Activated CD4-positive, alpha-beta T cell treated with anti-CD3 and anti-CD28 coated beads for 36 hours (primary cell): Measurements from ENCODE around the gene MTFR2. TPM values are rescaled to one million over a fixed set of nuclear protein-coding genes. Genes with fewer than 3 reads are reported as not detected.
A peak's percentile ranks its signal among the peaks of the same experiment; 100 is the strongest.

Experiments
- ATAC-seq: fragments of 200-7000 bp; cut with Tn5 transposase; one replicate; pipeline ENCODE4 v1.10.0; 2021; ENCODE audit warnings: mild to moderate bottlenecking, moderate library complexity
- CTCF ChIA-PET: fragments of 350-600 bp; sonication (Branson Sonifier 250); formaldehyde crosslinking; loops from one replicate; lab custom pipeline; 2021; ENCODE audit warnings: antibody characterized with exemption; lab: Charles Lee
- POLR2A ChIA-PET: fragments of 350-600 bp; sonication (Branson Sonifier 250); formaldehyde crosslinking; loops from one replicate; lab custom pipeline; 2021; ENCODE audit warnings: antibody characterized with exemption, inconsistent platforms; lab: Charles Lee
- DNase-seq: peaks from one replicate; pipeline ENCODE4 v3.0.0-alpha.2; 2020
- H3K27ac Mint-ChIP-seq: one replicate; pipeline ENCODE4 v1.8.0; 2021; ENCODE audit warnings: mixed read lengths
- H3K27me3 Mint-ChIP-seq: one replicate; pipeline ENCODE4 v1.8.0; 2021; ENCODE audit warnings: mixed read lengths
- H3K36me3 Mint-ChIP-seq: one replicate; pipeline ENCODE4 v1.8.0; 2021; ENCODE audit warnings: low read depth, mixed read lengths
- H3K4me1 Mint-ChIP-seq: one replicate; pipeline ENCODE4 v1.8.0; 2021; ENCODE audit warnings: mixed read lengths
- H3K4me3 Mint-ChIP-seq: one replicate; pipeline ENCODE4 v1.8.0; 2021; ENCODE audit warnings: mild to moderate bottlenecking, moderate library complexity, mixed read lengths
- H3K9me3 Mint-ChIP-seq: one replicate; pipeline ENCODE4 v1.8.0; 2021; ENCODE audit warnings: low read depth, mixed read lengths
- intact Hi-C, 2 experiments: fragments of 100-400 bp; cut with DNase I in 1 of 2; cut with micrococcal nuclease in 1 of 2; formaldehyde crosslinking; loops; one replicate each; pipeline versions ENCODE4 v1.14.2 to v1.15.1; 2022 to 2024; cut with DNase I, micrococcal nuclease
- total RNA-seq, 2 experiments: library from RNA; stranded (reverse); gene quantifications; one replicate each; pipeline ENCODE4 v1.2.3, GENCODE V29; 2021

The MTFR2 gene
- total RNA-seq, 2 experiments from 2014 or later, result 26.9 to 28.9 TPM

- ATAC-seq (no peak), DNase-seq (no peak)
- peaks cover 66% of the 10 kb centered on the region for H3K4me1 Mint-ChIP-seq
- H3K4me3 Mint-ChIP-seq, result no peak overlapping the region
- H3K27ac Mint-ChIP-seq, result no peak overlapping the region
- peaks cover 52% of the 10 kb centered on the region for H3K36me3 Mint-ChIP-seq
- ChIA-PET CTCF (interaction anchor here (0.8 to 1.0 kb wide), 2 partner anchors 8 to 10 kb away, joined by 3 read pairs; no protein-coding TSS in a partner anchor), POLR2A (no interaction called here)
- no peaks in the 10 kb centered on the region for H3K9me3 Mint-ChIP-seq
- no peaks in the 10 kb centered on the region for H3K27me3 Mint-ChIP-seq
- intact Hi-C loops, result loop anchor here in 1 of 2 experiments (2.0 kb wide), 1 partner anchor 13 kb away; no protein-coding TSS in a partner anchor
These were observed 30.0 kb upstream of the MTFR2 start for GRCh38 chr6:136280032-136280609.

GRCh38 chr6:136274062-136274461, 24.0 kb upstream of the MTFR2 start:
- H3K36me3 Mint-ChIP-seq, result peaks cover 66% of the 10 kb centered on the region
- POLR2A ChIA-PET, result interaction anchor here (1.1 to 1.2 kb wide), 3 partner anchors 14 to 18 kb away, joined by 3 to 4 read pairs (median 4); partner anchors contain the start of gene BCLAF1

GRCh38 chr6:136265101-136265500, 15.0 kb upstream of the MTFR2 start:
- intact Hi-C loops, result no loop called here
- no peak for ATAC-seq
- DNase-seq, result no peak
- Mint-ChIP-seq H3K36me3 (peaks cover 64% of the 10 kb centered on the region), H3K27me3 (no peaks in the 10 kb centered on the region), H3K4me3 (no peak overlapping the region), H3K27ac (peak overlapping the region; percentile 30), H3K9me3 (no peaks in the 10 kb centered on the region), H3K4me1 (peaks cover 26% of the 10 kb centered on the region)
- ChIA-PET CTCF (interaction anchor here (0.9 kb wide), 1 partner anchor 13 kb away, joined by 3 read pairs; no protein-coding TSS in a partner anchor), POLR2A (interaction anchor here (0.9 kb wide), 1 partner anchor 10 kb away, joined by 4 read pairs; no protein-coding TSS in a partner anchor)

More at GRCh38 chr6:136274062-136274461, 24.0 kb upstream of the MTFR2 start:
- intact Hi-C loops, result no loop called here
- Mint-ChIP-seq H3K4me3 (no peak overlapping the region), H3K27ac (peak overlapping the region; percentile 3), H3K27me3 (no peaks in the 10 kb centered on the region), H3K4me1 (peaks cover 31% of the 10 kb centered on the region), H3K9me3 (no peaks in the 10 kb centered on the region)
- CTCF ChIA-PET, result interaction anchor here (0.5 to 1.4 kb wide), 4 partner anchors 11 to 20 kb away, joined by 3 to 7 read pairs (median 4); no protein-coding TSS in a partner anchor
- no peak for DNase-seq
- ATAC-seq, result no peak

- intact Hi-C loops, result no loop called here
- Mint-ChIP-seq H3K27me3 (no peaks in the 10 kb centered on the region), H3K36me3 (peaks cover 65% of the 10 kb centered on the region), H3K27ac (peak overlapping the region; percentile 2), H3K4me1 (peaks cover 20% of the 10 kb centered on the region), H3K9me3 (no peaks in the 10 kb centered on the region), H3K4me3 (no peak overlapping the region)
- DNase-seq, result no peak
- no peak for ATAC-seq
- ChIA-PET CTCF (interaction anchor here (1.0 to 1.5 kb wide), 3 partner anchors 11 to 55 kb away, joined by 3 to 7 read pairs (median 4); no protein-coding TSS in a partner anchor), POLR2A (no interaction called here)
These were observed 12.8 kb upstream of the MTFR2 start for GRCh38 chr6:136262940-136263339.

- peaks cover 22% of the 10 kb centered on the region for H3K36me3 Mint-ChIP-seq
- CTCF ChIA-PET, result interaction anchor here (1.2 kb wide), 1 partner anchor 22 kb away, joined by 5 read pairs; no protein-coding TSS in a partner anchor
- ATAC-seq, result no peak
- H3K4me3 Mint-ChIP-seq, result no peak overlapping the region
- H3K27me3 Mint-ChIP-seq, result no peaks in the 10 kb centered on the region
- POLR2A ChIA-PET, result interaction anchor here (0.7 to 1.5 kb wide), 2 partner anchors 10 to 34 kb away, joined by 3 to 4 read pairs; partner anchors contain the start of gene BCLAF1
- DNase-seq, result no peak
- no peak overlapping the region for H3K27ac Mint-ChIP-seq
- H3K4me1 Mint-ChIP-seq, result peaks cover 30% of the 10 kb centered on the region
- intact Hi-C loops, result loop anchor here in 1 of 2 experiments (2.0 kb wide), 1 partner anchor 16 kb away; no protein-coding TSS in a partner anchor
- no peaks in the 10 kb centered on the region for H3K9me3 Mint-ChIP-seq
These were observed 4.8 kb upstream of the MTFR2 start for GRCh38 chr6:136254851-136255466.

- H3K27me3 Mint-ChIP-seq, result no peaks in the 10 kb centered on the region
- ChIA-PET CTCF (interaction anchor here (0.6 to 1.3 kb wide), 3 partner anchors 20 to 110 kb away, joined by 4 to 7 read pairs (median 5); no protein-coding TSS in a partner anchor), POLR2A (interaction anchor here (0.6 to 2.4 kb wide), 3 partner anchors 17 to 751 kb away, joined by 3 to 10 read pairs (median 6); no protein-coding TSS in a partner anchor)
- no peak overlapping the region for H3K4me3 Mint-ChIP-seq
- H3K36me3 Mint-ChIP-seq, result peaks cover 21% of the 10 kb centered on the region
- no peak overlapping the region for H3K27ac Mint-ChIP-seq
- no peak for DNase-seq
- ATAC-seq, result no peak
- intact Hi-C loops, result loop anchor here in 1 of 2 experiments (2.0 kb wide), 1 partner anchor 17 kb away; no protein-coding TSS in a partner anchor
- no peaks in the 10 kb centered on the region for H3K9me3 Mint-ChIP-seq
- H3K4me1 Mint-ChIP-seq, result peaks cover 39% of the 10 kb centered on the region
These were observed 3.6 kb upstream of the MTFR2 start for GRCh38 chr6:136253734-136254133.

GRCh38 chr6:136252441-136252840, 2.3 kb upstream of the MTFR2 start:
- ATAC-seq, result no peak
- Mint-ChIP-seq H3K36me3 (peaks cover 27% of the 10 kb centered on the region), H3K27me3 (no peaks in the 10 kb centered on the region), H3K27ac (no peak overlapping the region), H3K9me3 (no peaks in the 10 kb centered on the region), H3K4me1 (peaks cover 42% of the 10 kb centered on the region), H3K4me3 (no peak overlapping the region)
- intact Hi-C loops, result no loop called here
- no peak for DNase-seq
- CTCF ChIA-PET, result interaction anchor here (0.8 to 1.3 kb wide), 5 partner anchors 11 to 33 kb away, joined by 3 to 5 read pairs (median 4); no protein-coding TSS in a partner anchor
- POLR2A ChIA-PET, result interaction anchor here (2.4 kb wide), 1 partner anchor 35 kb away, joined by 10 read pairs; no protein-coding TSS in a partner anchor

GRCh38 chr6:136251394-136251793, 1.3 kb upstream of the MTFR2 start:
- Mint-ChIP-seq H3K36me3 (peaks cover 31% of the 10 kb centered on the region), H3K27ac (no peak overlapping the region), H3K9me3 (no peaks in the 10 kb centered on the region), H3K4me1 (peaks cover 42% of the 10 kb centered on the region), H3K27me3 (no peaks in the 10 kb centered on the region), H3K4me3 (peak overlapping the region; percentile 98)
- ChIA-PET POLR2A (interaction anchor here (0.6 to 3.8 kb wide), 2 partner anchors 38 to 767 kb away, joined by 5 to 48 read pairs; partner anchors contain the start of gene BCLAF1), CTCF (interaction anchor here (0.8 to 1.7 kb wide), 7 partner anchors 11 to 66 kb away, joined by 3 to 9 read pairs (median 4); partner anchors contain the start of gene BCLAF1)
- DNase-seq, result no peak
- no peak for ATAC-seq
- intact Hi-C loops, result no loop called here

GRCh38 chr6:136250686-136251008, 536 bp upstream of the MTFR2 start:
- peak overlapping the region; percentile 98 for H3K4me3 Mint-ChIP-seq
- peaks cover 42% of the 10 kb centered on the region for H3K4me1 Mint-ChIP-seq
- H3K36me3 Mint-ChIP-seq, result peaks cover 31% of the 10 kb centered on the region
- peak; percentile 10 for ATAC-seq
- intact Hi-C loops, result loop anchor here (1.0 kb wide), 4 partner anchors 39 to 572 kb away; partner anchors contain the start of genes BCLAF1 (in 2 of the 2), MAP7 (in 1 of the 2) and PEX7 (in 1 of the 2)
- CTCF ChIA-PET, result interaction anchor here (0.9 to 1.9 kb wide), 6 partner anchors 11 to 67 kb away, joined by 3 to 9 read pairs (median 4); partner anchors contain the start of gene BCLAF1
- DNase-seq, result no peak
- H3K27me3 Mint-ChIP-seq, result no peaks in the 10 kb centered on the region
- POLR2A ChIA-PET, result interaction anchor here (0.5 to 3.8 kb wide), 10 partner anchors 10 to 866 kb away, joined by 3 to 48 read pairs (median 5); partner anchors contain the start of gene BCLAF1
- no peaks in the 10 kb centered on the region for H3K9me3 Mint-ChIP-seq
- H3K27ac Mint-ChIP-seq, result peak overlapping the region; percentile 90

GRCh38 chr6:136249336-136249735, 775 bp downstream of the MTFR2 start:
- no peaks in the 10 kb centered on the region for H3K27me3 Mint-ChIP-seq
- CTCF ChIA-PET, result interaction anchor here (0.6 to 1.9 kb wide), 2 partner anchors 16 to 714 kb away, joined by 4 to 5 read pairs; no protein-coding TSS in a partner anchor
- peaks cover 40% of the 10 kb centered on the region for H3K4me1 Mint-ChIP-seq
- intact Hi-C loops, result no loop called here
- H3K9me3 Mint-ChIP-seq, result no peaks in the 10 kb centered on the region
- DNase-seq (peak; percentile 14), ATAC-seq (no peak)
- POLR2A ChIA-PET, result interaction anchor here (1.1 to 3.8 kb wide), 4 partner anchors 35 to 754 kb away, joined by 4 to 48 read pairs (median 6); partner anchors contain the start of gene BCLAF1
- H3K36me3 Mint-ChIP-seq, result peaks cover 34% of the 10 kb centered on the region
- peak overlapping the region; percentile 90 for H3K27ac Mint-ChIP-seq
- peak overlapping the region; percentile 98 for H3K4me3 Mint-ChIP-seq
